CD4-positive, alpha-beta T cell treated with Interferon gamma for 1 hour (primary cell): ENCODE results near the gene MAP3K7.

Experiments
- DNase-seq: peaks from one replicate; pipeline ENCODE4 v3.0.0-alpha.2; 2020

The MAP3K7 gene

GRCh38 chr6:90586836-90587638, at the start of gene MAP3K7:
TSS of gene MAP3K7 (minus strand) at chr6:90587072. CDS start at chr6:90586883, 189 bp downstream.
- peak; percentile 91 for DNase-seq

- DNase-seq: no peak
These were observed 44.2 kb upstream of the MAP3K7 start for GRCh38 chr6:90631046-90631445.

GRCh38 chr6:90621581-90621980, 34.7 kb upstream of the MAP3K7 start:
- DNase-seq: no peak

- DNase-seq: no peak
These were observed 32.3 kb upstream of the MAP3K7 start for GRCh38 chr6:90619221-90619620.

- no peak for DNase-seq
These were observed 25.4 kb upstream of the MAP3K7 start for GRCh38 chr6:90612313-90612680.

- no peak for DNase-seq
These were observed 24.9 kb upstream of the MAP3K7 start for GRCh38 chr6:90611543-90612312.

GRCh38 chr6:90610751-90611542, 24.1 kb upstream of the MAP3K7 start:
- DNase-seq: no peak

GRCh38 chr6:90610301-90610750, 23.5 kb upstream of the MAP3K7 start:
- no peak for DNase-seq

GRCh38 chr6:90605749-90606340, 19.0 kb upstream of the MAP3K7 start:
- no peak for DNase-seq

GRCh38 chr6:90604546-90604945, 17.7 kb upstream of the MAP3K7 start:
- no peak for DNase-seq

GRCh38 chr6:90599151-90599550, 12.3 kb upstream of the MAP3K7 start:
- no peak for DNase-seq

GRCh38 chr6:90598192-90598951, 11.5 kb upstream of the MAP3K7 start:
- DNase-seq: no peak

GRCh38 chr6:90596967-90597539, 10.2 kb upstream of the MAP3K7 start:
- DNase-seq: no peak

GRCh38 chr6:90595854-90596253, 9.0 kb upstream of the MAP3K7 start:
- no peak for DNase-seq

GRCh38 chr6:90586546-90586835, 381 bp downstream of the MAP3K7 start:
- peak; percentile 3 for DNase-seq

GRCh38 chr6:90584636-90585255, 2.1 kb downstream of the MAP3K7 start:
- no peak for DNase-seq

GRCh38 chr6:90583836-90584481, 2.9 kb downstream of the MAP3K7 start:
- no peak for DNase-seq

- no peak for DNase-seq
These were observed 3.6 kb downstream of the MAP3K7 start for GRCh38 chr6:90583179-90583835.

- no peak for DNase-seq
These were observed 5.7 kb downstream of the MAP3K7 start for GRCh38 chr6:90581146-90581545.

GRCh38 chr6:90578894-90579549, 7.8 kb downstream of the MAP3K7 start:
- no peak for DNase-seq
